Measurements from ENCODE around the gene PPP1R9A. TPM values are rescaled to one million over a fixed set of nuclear protein-coding genes. Genes with fewer than 3 reads are reported as not detected.

Gene PPP1R9A
- total RNA-seq, 4 donors from 2014 or later, result 5.9 to 38.2 (median 13.7) TPM

GRCh38 chr7:95201727-95202126 is 294.3 kb downstream of the PPP1R9A start:
- H3K4me3 ChIP-seq, result no peak overlapping the region
- intact Hi-C loops (cut with DNase I; ENCODE audit: low total_unique reads) (loop anchor here (10.0 kb wide), 1 partner anchor 297 kb away; the partner anchor contains the start of gene PPP1R9A), in situ Hi-C loops (cut with MboI; ENCODE audit: low sequenced_read_pairs in 4 of 4) (no loop called here)
- ATAC-seq (no peak), DNase-seq (no peak)
- H3K27ac ChIP-seq, result no peak overlapping the region
- no peaks in the 10 kb centered on the region for H3K4me1 ChIP-seq
- TF ChIP-seq POLR2A (IDR thresholded peaks at IDR 0.05) (no peak), CTCF (IDR thresholded peaks at IDR 0.05 in 4 of 5, conservative IDR thresholded peaks at IDR 0.05 in 1 of 5) (no peak)
- no peaks in the 10 kb centered on the region for H3K9me3 ChIP-seq
- no peaks in the 10 kb centered on the region for H3K27me3 ChIP-seq
- no peaks in the 10 kb centered on the region for H3K36me3 ChIP-seq

- no peak for DNase-seq
- H3K9me3 ChIP-seq, result no peaks in the 10 kb centered on the region
- intact Hi-C loops (cut with DNase I; ENCODE audit: low total_unique reads), result loop anchor here (10.0 kb wide), 1 partner anchor 300 kb away; the partner anchor contains the start of gene PPP1R9A
- no peaks in the 10 kb centered on the region for H3K36me3 ChIP-seq
- no peak for ATAC-seq
- no peaks in the 10 kb centered on the region for H3K27me3 ChIP-seq
- no peak overlapping the region for H3K4me3 ChIP-seq
- in situ Hi-C loops (cut with MboI; ENCODE audit: low sequenced_read_pairs in 4 of 4), result no loop called here
- H3K27ac ChIP-seq, result no peak overlapping the region
- H3K4me1 ChIP-seq, result peaks cover 0 to 3% of the 10 kb centered on the region in 2 donors
- TF ChIP-seq POLR2A (IDR thresholded peaks at IDR 0.05) (no peak), CTCF (IDR thresholded peaks at IDR 0.05 in 4 of 5, conservative IDR thresholded peaks at IDR 0.05 in 1 of 5) (no peak)
These were observed 297.2 kb downstream of the PPP1R9A start for GRCh38 chr7:95204618-95205017.

GRCh38 chr7:95205665-95206225 is 298.4 kb downstream of the PPP1R9A start:
- TF ChIP-seq CTCF (IDR thresholded peaks at IDR 0.05 in 4 of 5, conservative IDR thresholded peaks at IDR 0.05 in 1 of 5), result no peak
- TF ChIP-seq POLR2A (IDR thresholded peaks at IDR 0.05), result no peak
- H3K4me3 ChIP-seq, result no peak overlapping the region
- H3K27me3 ChIP-seq, result no peaks in the 10 kb centered on the region
- no peak for DNase-seq
- no peak overlapping the region for H3K27ac ChIP-seq
- no peaks in the 10 kb centered on the region for H3K9me3 ChIP-seq
- ATAC-seq, result no peak
- in situ Hi-C loops (cut with MboI; ENCODE audit: low sequenced_read_pairs in 4 of 4), result no loop called here
- peaks cover 0 to 6% of the 10 kb centered on the region in 2 donors for H3K4me1 ChIP-seq
- intact Hi-C loops (cut with DNase I; ENCODE audit: low total_unique reads), result loop anchor here (10.0 kb wide), 1 partner anchor 301 kb away; the partner anchor contains the start of gene PPP1R9A
- H3K36me3 ChIP-seq, result no peaks in the 10 kb centered on the region

GRCh38 chr7:95209276-95209675 is 301.9 kb downstream of the PPP1R9A start:
- H3K27me3 ChIP-seq, result no peaks in the 10 kb centered on the region
- no peaks in the 10 kb centered on the region for H3K9me3 ChIP-seq
- ATAC-seq (no peak), DNase-seq (no peak)
- intact Hi-C loops (cut with DNase I; ENCODE audit: low total_unique reads), result loop anchor here (10.0 kb wide), 1 partner anchor 304 kb away; the partner anchor contains the start of gene PPP1R9A
- no peak for TF ChIP-seq POLR2A (IDR thresholded peaks at IDR 0.05)
- no peak for TF ChIP-seq CTCF (IDR thresholded peaks at IDR 0.05 in 4 of 5, conservative IDR thresholded peaks at IDR 0.05 in 1 of 5)
- no peak overlapping the region for H3K4me3 ChIP-seq
- in situ Hi-C loops (cut with MboI; ENCODE audit: low sequenced_read_pairs in 4 of 4), result no loop called here
- no peak overlapping the region for H3K27ac ChIP-seq
- no peaks in the 10 kb centered on the region for H3K36me3 ChIP-seq
- H3K4me1 ChIP-seq, result peaks cover 0 to 6% of the 10 kb centered on the region in 2 donors
